IMR-90 (cell line): ENCODE data around the gene TTC28.

Experiments used
- BHLHE40 ChIP-seq: fragments of 150-350 bp; IDR thresholded peaks from 2 replicates; pipeline ENCODE4 v1.6.1; 2016; ENCODE audit warnings: mild to moderate bottlenecking, low read depth, low read length
- CEBPB ChIP-seq: IDR thresholded peaks from 2 replicates; pipeline ENCODE4 v1.6.1; 2012; ENCODE audit warnings: low read depth, low read length, improper control_type of control experiment
- CHD1 ChIP-seq: IDR thresholded peaks from 2 replicates; pipeline ENCODE4 v1.6.1; 2012; ENCODE audit warnings: low read depth, low read length, improper control_type of control experiment
- FOS ChIP-seq: fragments of 150-350 bp; IDR thresholded peaks from 2 replicates; pipeline ENCODE4 v1.6.1; 2016; ENCODE audit warnings: low read depth, low read length
- MAFK ChIP-seq: IDR thresholded peaks from 2 replicates; pipeline ENCODE4 v1.6.1; 2012; ENCODE audit warnings: low read depth, low read length, improper control_type of control experiment
- MXI1 ChIP-seq: IDR thresholded peaks from 2 replicates; pipeline ENCODE4 v1.6.1; 2012; ENCODE audit warnings: low read depth, mild to moderate bottlenecking, low read length, moderate library complexity, borderline replicate concordance
- NFE2L2 ChIP-seq: fragments of 150-350 bp; IDR thresholded peaks from 2 replicates; pipeline ENCODE4 v1.6.1; 2016; ENCODE audit warnings: low read depth, mild to moderate bottlenecking, low read length
- POLR2A ChIP-seq: IDR thresholded peaks from 2 replicates; pipeline ENCODE4 v1.6.1; 2012; ENCODE audit warnings: mild to moderate bottlenecking, low read depth, low read length
- RAD21 ChIP-seq: IDR thresholded peaks from 2 replicates; pipeline ENCODE4 v1.6.1; 2012; ENCODE audit warnings: low read length, improper control_type of control experiment
- RCOR1 ChIP-seq: IDR thresholded peaks from 2 replicates; pipeline ENCODE4 v1.6.1; 2012; ENCODE audit warnings: mild to moderate bottlenecking, low read length, improper control_type of control experiment; ENCODE audit not compliant: insufficient replicate concordance
- RFX5 ChIP-seq: IDR thresholded peaks from 2 replicates; pipeline ENCODE4 v1.8.0; 2012; ENCODE audit warnings: low read depth, mild to moderate bottlenecking, low read length, moderate library complexity
- SMC3 ChIP-seq: fragments of 150-350 bp; IDR thresholded peaks from 2 replicates; pipeline ENCODE4 v1.6.1; 2016; ENCODE audit warnings: low read depth, mild to moderate bottlenecking, antibody characterized with exemption, low read length, moderate library complexity
- TF ChIP-seq, protein P1 (sequence below): conservative IDR thresholded peaks from 2 replicates; pipeline ENCODE4 v1.5.1; 2012; ENCODE audit warnings: mild to moderate bottlenecking, low read depth, low read length, improper control_type of control experiment
- TF ChIP-seq, protein P2 (sequence below): fragments of 150-350 bp; IDR thresholded peaks from 2 replicates; pipeline ENCODE4 v1.6.1; 2017; ENCODE audit warnings: mild to moderate bottlenecking, antibody characterized with exemption, low read length, low read depth

- TF ChIP-seq, protein P1, sequence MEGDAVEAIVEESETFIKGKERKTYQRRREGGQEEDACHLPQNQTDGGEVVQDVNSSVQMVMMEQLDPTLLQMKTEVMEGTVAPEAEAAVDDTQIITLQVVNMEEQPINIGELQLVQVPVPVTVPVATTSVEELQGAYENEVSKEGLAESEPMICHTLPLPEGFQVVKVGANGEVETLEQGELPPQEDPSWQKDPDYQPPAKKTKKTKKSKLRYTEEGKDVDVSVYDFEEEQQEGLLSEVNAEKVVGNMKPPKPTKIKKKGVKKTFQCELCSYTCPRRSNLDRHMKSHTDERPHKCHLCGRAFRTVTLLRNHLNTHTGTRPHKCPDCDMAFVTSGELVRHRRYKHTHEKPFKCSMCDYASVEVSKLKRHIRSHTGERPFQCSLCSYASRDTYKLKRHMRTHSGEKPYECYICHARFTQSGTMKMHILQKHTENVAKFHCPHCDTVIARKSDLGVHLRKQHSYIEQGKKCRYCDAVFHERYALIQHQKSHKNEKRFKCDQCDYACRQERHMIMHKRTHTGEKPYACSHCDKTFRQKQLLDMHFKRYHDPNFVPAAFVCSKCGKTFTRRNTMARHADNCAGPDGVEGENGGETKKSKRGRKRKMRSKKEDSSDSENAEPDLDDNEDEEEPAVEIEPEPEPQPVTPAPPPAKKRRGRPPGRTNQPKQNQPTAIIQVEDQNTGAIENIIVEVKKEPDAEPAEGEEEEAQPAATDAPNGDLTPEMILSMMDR, result no peak
- TF ChIP-seq POLR2A, result no peak
- TF ChIP-seq CEBPB, result no peak
- TF ChIP-seq MXI1, result no peak
- TF ChIP-seq SMC3, result no peak
- TF ChIP-seq, protein P2, sequence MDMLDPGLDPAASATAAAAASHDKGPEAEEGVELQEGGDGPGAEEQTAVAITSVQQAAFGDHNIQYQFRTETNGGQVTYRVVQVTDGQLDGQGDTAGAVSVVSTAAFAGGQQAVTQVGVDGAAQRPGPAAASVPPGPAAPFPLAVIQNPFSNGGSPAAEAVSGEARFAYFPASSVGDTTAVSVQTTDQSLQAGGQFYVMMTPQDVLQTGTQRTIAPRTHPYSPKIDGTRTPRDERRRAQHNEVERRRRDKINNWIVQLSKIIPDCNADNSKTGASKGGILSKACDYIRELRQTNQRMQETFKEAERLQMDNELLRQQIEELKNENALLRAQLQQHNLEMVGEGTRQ, result no peak
- no peak for TF ChIP-seq RAD21
- no peak for TF ChIP-seq RCOR1
- no peak for TF ChIP-seq MAFK
- no peak for TF ChIP-seq FOS
- TF ChIP-seq NFE2L2, result no peak
- no peak for TF ChIP-seq RFX5
- no peak for TF ChIP-seq CHD1
- TF ChIP-seq BHLHE40, result no peak
These were observed 379.9 kb downstream of the TTC28 start for GRCh38 chr22:28299753-28300152.
